Measurements from ENCODE around the gene APH1B. TPM values are rescaled to one million over a fixed set of nuclear protein-coding genes. Genes with fewer than 3 reads are reported as not detected.

The APH1B gene
- total and polyA plus RNA-seq, 9 of the 15 experiments (the other 6 are each of a cell fraction or from before 2014, with no cell fraction given), result 5.1 to 9.7 (median 7.0) TPM

DNA sequence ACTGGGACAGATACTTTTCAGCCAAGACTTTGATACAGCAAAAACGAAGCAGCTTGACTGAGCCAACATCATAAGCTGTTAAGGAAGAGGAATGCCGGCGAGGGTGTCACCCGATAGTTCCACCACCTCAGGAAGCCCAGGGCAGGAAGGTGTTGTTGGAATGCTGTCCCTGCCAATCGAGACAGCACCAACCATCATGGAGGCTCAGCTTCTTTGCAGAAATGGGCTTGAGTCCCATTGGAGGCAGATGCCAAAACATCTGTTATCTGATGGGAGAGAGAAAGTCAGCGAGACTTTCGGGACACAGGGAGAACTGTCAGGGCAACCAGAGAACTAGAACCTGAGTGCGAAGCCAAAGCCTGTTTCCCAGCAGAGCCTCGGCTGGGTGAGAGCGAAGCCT lies 53.5 kb downstream of the APH1B start:
- no peak for ATAC-seq
- no peaks in the 10 kb centered on the region for H3K27me3 ChIP-seq (ENCODE audit: control insufficient read depth in 2 of 2, insufficient read depth in 2 of 2, low read length in 2 of 2)
- TF ChIP-seq, protein P1, sequence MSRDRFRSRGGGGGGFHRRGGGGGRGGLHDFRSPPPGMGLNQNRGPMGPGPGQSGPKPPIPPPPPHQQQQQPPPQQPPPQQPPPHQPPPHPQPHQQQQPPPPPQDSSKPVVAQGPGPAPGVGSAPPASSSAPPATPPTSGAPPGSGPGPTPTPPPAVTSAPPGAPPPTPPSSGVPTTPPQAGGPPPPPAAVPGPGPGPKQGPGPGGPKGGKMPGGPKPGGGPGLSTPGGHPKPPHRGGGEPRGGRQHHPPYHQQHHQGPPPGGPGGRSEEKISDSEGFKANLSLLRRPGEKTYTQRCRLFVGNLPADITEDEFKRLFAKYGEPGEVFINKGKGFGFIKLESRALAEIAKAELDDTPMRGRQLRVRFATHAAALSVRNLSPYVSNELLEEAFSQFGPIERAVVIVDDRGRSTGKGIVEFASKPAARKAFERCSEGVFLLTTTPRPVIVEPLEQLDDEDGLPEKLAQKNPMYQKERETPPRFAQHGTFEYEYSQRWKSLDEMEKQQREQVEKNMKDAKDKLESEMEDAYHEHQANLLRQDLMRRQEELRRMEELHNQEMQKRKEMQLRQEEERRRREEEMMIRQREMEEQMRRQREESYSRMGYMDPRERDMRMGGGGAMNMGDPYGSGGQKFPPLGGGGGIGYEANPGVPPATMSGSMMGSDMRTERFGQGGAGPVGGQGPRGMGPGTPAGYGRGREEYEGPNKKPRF (IDR thresholded peaks at IDR 0.05; ENCODE audit: low read depth, low read length), result no peak
- no peak for TF ChIP-seq ZNF668 (CRISPR knock-in tag; IDR thresholded peaks at IDR 0.05)
- no peak for TF ChIP-seq TCF7L2 (IDR thresholded peaks at IDR 0.05; ENCODE audit: low read depth, low read length)
- TF ChIP-seq TEAD4 (IDR thresholded peaks at IDR 0.05; ENCODE audit: low read length), result no peak
- no peak for TF ChIP-seq TEAD4 (CRISPR knock-in tag; IDR thresholded peaks at IDR 0.05; ENCODE audit: borderline replicate concordance)
- TF ChIP-seq, protein P2, sequence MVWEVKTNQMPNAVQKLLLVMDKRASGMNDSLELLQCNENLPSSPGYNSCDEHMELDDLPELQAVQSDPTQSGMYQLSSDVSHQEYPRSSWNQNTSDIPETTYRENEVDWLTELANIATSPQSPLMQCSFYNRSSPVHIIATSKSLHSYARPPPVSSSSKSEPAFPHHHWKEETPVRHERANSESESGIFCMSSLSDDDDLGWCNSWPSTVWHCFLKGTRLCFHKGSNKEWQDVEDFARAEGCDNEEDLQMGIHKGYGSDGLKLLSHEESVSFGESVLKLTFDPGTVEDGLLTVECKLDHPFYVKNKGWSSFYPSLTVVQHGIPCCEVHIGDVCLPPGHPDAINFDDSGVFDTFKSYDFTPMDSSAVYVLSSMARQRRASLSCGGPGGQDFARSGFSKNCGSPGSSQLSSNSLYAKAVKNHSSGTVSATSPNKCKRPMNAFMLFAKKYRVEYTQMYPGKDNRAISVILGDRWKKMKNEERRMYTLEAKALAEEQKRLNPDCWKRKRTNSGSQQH (CRISPR knock-in tag; IDR thresholded peaks at IDR 0.05), result no peak
- TF ChIP-seq ZNF217 (CRISPR knock-in tag; IDR thresholded peaks at IDR 0.05), result no peak
- TF ChIP-seq CREB3 (tag; conservative IDR thresholded peaks at IDR 0.05; ENCODE audit: low read depth), result 0 out of 2 replicates have a peak, but pooled peaks have one; percentile 17
- TF ChIP-seq RCOR1 (IDR thresholded peaks at IDR 0.05; ENCODE audit: borderline replicate concordance in 1 of 2, low read depth in 2 of 2, low read length in 2 of 2), result no peak
- peak overlapping the region; percentile 39 for H3K4me2 ChIP-seq (ENCODE audit: insufficient read depth, low read length)
- peak overlapping the region in 1 of 2 experiments; percentile 40; a peak in 1 of 4 replicates for H3K9ac ChIP-seq (ENCODE audit: insufficient read depth in 1 of 2, low read depth in 2 of 2, low read length in 2 of 2)
- no peak overlapping the region for H3K4me3 ChIP-seq
- POLR2A ChIA-PET, result interaction anchor here (0.6 to 1.5 kb wide), 4 partner anchors 11 to 232 kb away, joined by 3 to 5 read pairs (median 4); no protein-coding TSS in a partner anchor
- WGBS (ENCODE audit: insufficient coverage, low coverage, missing lambda C conversion rate), result 58% methylated on average over 10 of the region's 10 CpGs
- CTCF ChIA-PET (ENCODE audit: low intra/inter-chr PET ratio), result no interaction called here
- no peaks in the 10 kb centered on the region for H3K9me3 ChIP-seq (replicated peaks; ENCODE audit: control insufficient read depth, insufficient read depth, low read depth, low read length)
- peak overlapping the region; percentile 86 for H2AFZ ChIP-seq (ENCODE audit: low read depth, low read length)
- H3K79me2 ChIP-seq (ENCODE audit: control insufficient read depth, insufficient read depth, low read length), result no peaks in the 10 kb centered on the region
- H4K20me1 ChIP-seq (replicated peaks; ENCODE audit: control insufficient read depth, insufficient read depth, low read length), result no peaks in the 10 kb centered on the region
- no peak for FAIRE-seq
- in situ Hi-C loops (cut with MboI), result no loop called here
- H3K36me3 ChIP-seq (ENCODE audit: control insufficient read depth, insufficient read depth, low read length), result no peaks in the 10 kb centered on the region
- peaks cover 8 to 12% of the 10 kb centered on the region in 2 experiments; a peak in 4 of 5 replicates for H3K4me1 ChIP-seq (replicated peaks in 1 of 2; ENCODE audit: control insufficient read depth in 2 of 2, insufficient read depth in 2 of 2, low read length in 2 of 2)
- intact Hi-C loops (cut with micrococcal nuclease), result no loop called here
- H3K9me1 ChIP-seq (ENCODE audit: control insufficient read depth, insufficient read depth, low read length), result no peaks in the 10 kb centered on the region
- BruUV-seq (replicated peaks), result no TSS peak
- DNase-seq (ENCODE audit: extremely low read depth in 1 of 4, low spot score in 3 of 4), result no peak
- no peak overlapping the region for H3K27ac ChIP-seq (ENCODE audit: extremely low read depth, low read depth, low read length)
